IPS DF 4.7 (cell line): Measurements from ENCODE around the gene RCN2.
"Not testable (repeated sequence)": the region's sequence is repeated elsewhere in the genome, so short reads cannot be mapped to it uniquely, and the experiment has no call there.

ENCODE experiments used
- DNase-seq: peaks from one replicate; pipeline ENCODE4 v3.0.0-alpha.2; 2013; ENCODE audit warnings: low spot score; ENCODE audit errors: extremely low read depth

Gene RCN2

GRCh38 chr15:76932135-76932966 lies 802 bp downstream of the RCN2 start:
- no peak for DNase-seq

GRCh38 chr15:76935620-76936019 lies 4.1 kb downstream of the RCN2 start:
- no peak for DNase-seq

GRCh38 chr15:76936671-76937070 lies 5.1 kb downstream of the RCN2 start:
- DNase-seq: no peak

- DNase-seq: no peak
Observed at GRCh38 chr15:76938752-76939151, 7.2 kb downstream of the RCN2 start.

GRCh38 chr15:76939715-76940114 lies 8.2 kb downstream of the RCN2 start:
- DNase-seq: no peak

GRCh38 chr15:76941636-76942035 lies 10.1 kb downstream of the RCN2 start:
- no peak for DNase-seq

GRCh38 chr15:76942331-76942730 lies 10.8 kb downstream of the RCN2 start:
- no peak for DNase-seq

- DNase-seq: no peak
Observed at GRCh38 chr15:76945494-76946093, 14.0 kb downstream of the RCN2 start.

- DNase-seq: no peak
Observed at GRCh38 chr15:76947454-76947853, 15.9 kb downstream of the RCN2 start.

GRCh38 chr15:76951220-76951619 lies 19.7 kb downstream of the RCN2 start:
- DNase-seq: no peak

- DNase-seq: no peak
Observed at GRCh38 chr15:76953913-76954312, 22.4 kb downstream of the RCN2 start.

GRCh38 chr15:76954744-76955143 lies 23.2 kb downstream of the RCN2 start:
- DNase-seq: no peak

GRCh38 chr15:76961268-76962011 lies 29.9 kb downstream of the RCN2 start:
- no peak for DNase-seq

GRCh38 chr15:76962337-76963013 lies 30.9 kb downstream of the RCN2 start:
- DNase-seq: no peak

GRCh38 chr15:76963596-76963995 lies 32.0 kb downstream of the RCN2 start:
- no peak for DNase-seq

- DNase-seq: no peak
Observed at GRCh38 chr15:76964157-76964556, 32.6 kb downstream of the RCN2 start.

- not testable (repeated sequence) for DNase-seq
Observed at GRCh38 chr15:76966051-76966450, 34.5 kb downstream of the RCN2 start.

GRCh38 chr15:76967067-76967466 lies 35.5 kb downstream of the RCN2 start:
- no peak for DNase-seq

- no peak for DNase-seq
Observed at GRCh38 chr15:76968306-76968705, 36.8 kb downstream of the RCN2 start.

- DNase-seq: no peak
Observed at GRCh38 chr15:76972389-76973361, 41.1 kb downstream of the RCN2 start.

GRCh38 chr15:76973362-76973743 lies 41.8 kb downstream of the RCN2 start:
- DNase-seq: peak; percentile 62
